ENCODE data around the gene RNGTT. TPM values are rescaled to one million over a fixed set of nuclear protein-coding genes. Genes with fewer than 3 reads are reported as not detected.
A peak's percentile ranks its signal among the peaks of the same experiment; 100 is the strongest.

RNGTT gene
- total and polyA plus RNA-seq, 8 donors, result 1.7 to 6.1 (median 2.9) TPM

GRCh38 chr6:88666901-88667300, 296.5 kb downstream of the RNGTT start:
- no peak for TF ChIP-seq CTCF (IDR thresholded peaks at IDR 0.05)
- FAIRE-seq, result no peak
- intact Hi-C loops (cut with DNase I), result no loop called here

GRCh38 chr6:88665131-88665530, 298.3 kb downstream of the RNGTT start:
- 98% methylated on average over 4 of the region's 4 CpGs for WGBS, 2 donors
- peaks cover 0 to 4% (median 0%) of the 10 kb centered on the region in 4 donors for H3K9me3 ChIP-seq

More at GRCh38 chr6:88666901-88667300, 296.5 kb downstream of the RNGTT start:
- no peaks in the 10 kb centered on the region for H3K27me3 ChIP-seq
- peaks cover 0 to 9% (median 0%) of the 10 kb centered on the region in 4 donors for H3K9me3 ChIP-seq
- H3K4me1 ChIP-seq, result no peaks in the 10 kb centered on the region
- H3K4me3 ChIP-seq, result no peak overlapping the region
- DNase-seq (no peak), ATAC-seq (no peak)
- no peak overlapping the region for H3K27ac ChIP-seq
- WGBS, 2 donors, result 99 to 100% methylated on average over 5 of the region's 5 CpGs
- H3K36me3 ChIP-seq, result no peaks in the 10 kb centered on the region

GRCh38 chr6:88663801-88664200, 299.6 kb downstream of the RNGTT start:
- FAIRE-seq, result no peak
- WGBS, 2 donors, result 96 to 98% methylated on average over 5 of the region's 5 CpGs
- DNase-seq, result no peak

More at GRCh38 chr6:88665131-88665530, 298.3 kb downstream of the RNGTT start:
- ATAC-seq (no peak), DNase-seq (no peak), FAIRE-seq (no peak)
- Histone ChIP-seq H3K27me3 (no peaks in the 10 kb centered on the region), H3K36me3 (no peaks in the 10 kb centered on the region), H3K4me3 (no peak overlapping the region), H3K4me1 (no peaks in the 10 kb centered on the region), H3K27ac (no peak overlapping the region)
- TF ChIP-seq CTCF (IDR thresholded peaks at IDR 0.05), result no peak
- intact Hi-C loops (cut with DNase I), result no loop called here

GRCh38 chr6:88662653-88663174, 300.7 kb downstream of the RNGTT start:
- Histone ChIP-seq H3K36me3 (no peaks in the 10 kb centered on the region), H3K27ac (no peak overlapping the region), H3K27me3 (no peaks in the 10 kb centered on the region), H3K9me3 (no peaks in the 10 kb centered on the region), H3K4me1 (no peaks in the 10 kb centered on the region), H3K4me3 (no peak overlapping the region)
- no peak for TF ChIP-seq CTCF (IDR thresholded peaks at IDR 0.05)
- intact Hi-C loops (cut with DNase I), result no loop called here
- no peak for DNase-seq
- ATAC-seq, result no peak
- 94 to 95% methylated on average over 12 of the region's 12 CpGs for WGBS, 2 donors
- no peak for FAIRE-seq

More at GRCh38 chr6:88663801-88664200, 299.6 kb downstream of the RNGTT start:
- no peak for TF ChIP-seq CTCF (IDR thresholded peaks at IDR 0.05)
- H3K27me3 ChIP-seq, result no peaks in the 10 kb centered on the region
- no peaks in the 10 kb centered on the region for H3K9me3 ChIP-seq
- H3K36me3 ChIP-seq, result no peaks in the 10 kb centered on the region
- no peak overlapping the region for H3K27ac ChIP-seq
- intact Hi-C loops (cut with DNase I), result no loop called here
- H3K4me3 ChIP-seq, result no peak overlapping the region
- ATAC-seq, result no peak
- H3K4me1 ChIP-seq, result no peaks in the 10 kb centered on the region

GRCh38 chr6:88662163-88662580, 301.2 kb downstream of the RNGTT start:
- no peaks in the 10 kb centered on the region for H3K9me3 ChIP-seq

More at GRCh38 chr6:88662163-88662580, 301.2 kb downstream of the RNGTT start:
- Histone ChIP-seq H3K27ac (no peak overlapping the region), H3K4me3 (no peak overlapping the region), H3K36me3 (no peaks in the 10 kb centered on the region), H3K27me3 (no peaks in the 10 kb centered on the region), H3K4me1 (no peaks in the 10 kb centered on the region)
- no peak for TF ChIP-seq CTCF (IDR thresholded peaks at IDR 0.05)
- 55 to 58% methylated on average over 5 of the region's 5 CpGs for WGBS, 2 donors
- FAIRE-seq (no peak), DNase-seq (peak in 1 of 6 donors; percentile 30), ATAC-seq (peak in 1 of 4 donors; percentile 26)
- intact Hi-C loops (cut with DNase I), result no loop called here

All from pancreas (tissue), 10 donors.